Astrocyte (in vitro differentiated cells and primary cell): ENCODE measurements around the gene KY. TPM values are rescaled to one million over a fixed set of nuclear protein-coding genes. Genes with fewer than 3 reads are reported as not detected.
A peak's percentile ranks its signal among the peaks of the same experiment; 100 is the strongest.

Experiments
- DNase-seq: peaks from one replicate; pipeline ENCODE4 v3.0.0-alpha.2; 2010; ENCODE audit warnings: low read depth
- FAIRE-seq: peaks from 2 replicates; lab custom pipeline; 2011; peaks lifted over from hg19 to GRCh38; lab: Jason Lieb, UNC
- H2AFZ ChIP-seq: 2 replicates; pipeline ENCODE4 v1.6.0; 2012; ENCODE audit warnings: low read depth, low read length, inconsistent platforms
- H3K27ac ChIP-seq: 2 replicates; pipeline ENCODE4 v1.5.1; 2011; ENCODE audit warnings: low read depth, low read length, inconsistent platforms
- H3K27me3 ChIP-seq: 2 replicates; pipeline ENCODE4 v1.6.0; 2011; ENCODE audit warnings: low read length, inconsistent platforms; ENCODE audit not compliant: insufficient read depth
- H3K36me3 ChIP-seq: 2 replicates; pipeline ENCODE4 v1.5.1; 2011; ENCODE audit warnings: low read length, inconsistent platforms; ENCODE audit not compliant: insufficient read depth
- H3K4me1 ChIP-seq: 2 replicates; pipeline ENCODE4 v1.5.1; 2011; ENCODE audit warnings: low read length, inconsistent platforms; ENCODE audit not compliant: insufficient read depth
- H3K4me2 ChIP-seq: 2 replicates; pipeline ENCODE4 v1.6.0; 2012; ENCODE audit warnings: low read length, inconsistent platforms
- H3K4me3 ChIP-seq: 2 replicates; pipeline ENCODE4 v1.5.1; 2011; ENCODE audit warnings: low read depth, mild to moderate bottlenecking, low read length, inconsistent platforms; ENCODE audit not compliant: insufficient read depth
- H3K79me2 ChIP-seq: 2 replicates; pipeline ENCODE4 v1.6.0; 2012; ENCODE audit warnings: mild to moderate bottlenecking, low read length, inconsistent platforms; ENCODE audit not compliant: insufficient read depth
- H3K9ac ChIP-seq: 2 replicates; pipeline ENCODE4 v1.6.0; 2012; ENCODE audit warnings: mild to moderate bottlenecking, low read length, inconsistent platforms
- H3K9me3 ChIP-seq: 2 replicates; pipeline ENCODE4 v1.5.1; 2012; ENCODE audit warnings: low read depth, mild to moderate bottlenecking, low read length, inconsistent platforms; ENCODE audit not compliant: insufficient read depth
- H4K20me1 ChIP-seq: 2 replicates; pipeline ENCODE4 v1.6.0; 2012; ENCODE audit warnings: low read length, inconsistent platforms; ENCODE audit not compliant: insufficient read depth
- H3K27ac Mint-ChIP-seq: one replicate; pipeline ENCODE4 v1.8.0; 2021; ENCODE audit warnings: mild to moderate bottlenecking, mixed read lengths; ENCODE audit not compliant: unreplicated experiment
- H3K27me3 Mint-ChIP-seq: one replicate; pipeline ENCODE4 v1.8.0; 2021; ENCODE audit warnings: low read depth, mixed read lengths; ENCODE audit not compliant: unreplicated experiment
- H3K36me3 Mint-ChIP-seq: one replicate; pipeline ENCODE4 v1.8.0; 2021; ENCODE audit warnings: low read depth, mixed read lengths; ENCODE audit not compliant: unreplicated experiment
- H3K4me1 Mint-ChIP-seq: one replicate; pipeline ENCODE4 v1.8.0; 2021; ENCODE audit warnings: low read depth, mixed read lengths; ENCODE audit not compliant: unreplicated experiment
- H3K4me3 Mint-ChIP-seq: one replicate; pipeline ENCODE4 v1.8.0; 2021; ENCODE audit warnings: mild to moderate bottlenecking, moderate library complexity, mixed read lengths; ENCODE audit not compliant: unreplicated experiment
- H3K9me3 Mint-ChIP-seq: one replicate; pipeline ENCODE4 v1.8.0; 2021; ENCODE audit warnings: mild to moderate bottlenecking, mixed read lengths; ENCODE audit not compliant: unreplicated experiment
- EZH2 ChIP-seq: IDR thresholded peaks from 2 replicates; pipeline ENCODE4 v1.6.1; 2012; ENCODE audit warnings: mild to moderate bottlenecking, low read length, inconsistent platforms; ENCODE audit not compliant: insufficient read depth
- total RNA-seq: library from RNA; stranded (reverse); gene quantifications from 2 replicates; pipeline ENCODE4 v1.2.1, GENCODE V29; 2021
- TF ChIP-seq, protein P1 (sequence below): IDR thresholded peaks from 2 replicates; pipeline ENCODE4 v1.5.1; 2011; ENCODE audit warnings: low read depth, mild to moderate bottlenecking, inconsistent platforms, low read length, moderate library complexity; ENCODE audit not compliant: insufficient read depth

The KY gene
- total RNA-seq, 1 donor from 2014 or later, result 0.11 TPM

DNA sequence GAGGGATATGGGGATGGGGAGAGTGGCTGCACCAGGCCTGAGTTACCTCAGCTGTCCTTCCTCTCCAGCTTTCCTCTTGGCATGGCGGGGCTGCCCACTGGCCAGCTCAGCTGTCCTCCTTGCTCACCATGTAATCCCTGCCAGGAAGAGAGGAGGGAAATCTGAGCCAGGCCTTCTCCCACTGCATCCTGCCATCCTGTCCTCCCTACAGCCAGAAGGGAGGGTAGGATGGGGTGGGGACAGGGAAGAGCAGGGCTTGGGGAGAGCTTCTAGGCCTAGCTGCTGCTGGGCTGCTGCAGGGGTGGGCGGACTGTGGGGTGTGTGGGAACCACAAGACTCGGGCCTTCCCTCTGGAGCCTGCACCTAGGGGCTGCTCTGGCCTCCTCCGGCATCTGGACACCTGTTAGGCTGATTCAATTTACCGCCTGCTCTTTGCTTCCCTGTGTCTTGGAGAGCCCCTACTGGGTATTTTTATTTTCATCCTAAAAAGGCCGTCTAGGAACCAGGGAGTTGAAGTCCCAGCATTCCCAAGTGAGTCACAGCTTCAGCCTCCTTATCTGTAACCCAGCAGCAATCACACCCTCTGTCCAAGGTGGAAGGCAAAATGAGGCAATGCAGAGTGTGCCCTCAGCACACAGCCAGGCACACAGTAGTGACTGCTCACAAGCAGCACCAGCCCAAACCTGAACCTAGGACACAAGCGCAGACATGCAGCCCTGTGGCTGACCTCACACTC, 13.1 kb upstream of the KY start:
- Mint-ChIP-seq H3K36me3 (peaks cover 1% of the 10 kb centered on the region), H3K4me3 (no peak overlapping the region), H3K9me3 (peaks cover 7% of the 10 kb centered on the region), H3K4me1 (peaks cover 8% of the 10 kb centered on the region), H3K27me3 (peaks cover 18% of the 10 kb centered on the region), H3K27ac (peak overlapping the region; percentile 56)
- Histone ChIP-seq H3K4me1 (peaks cover 3% of the 10 kb centered on the region), H3K27me3 (no peaks in the 10 kb centered on the region), H3K9me3 (no peaks in the 10 kb centered on the region), H3K79me2 (no peaks in the 10 kb centered on the region), H3K4me3 (no peak overlapping the region), H3K36me3 (no peaks in the 10 kb centered on the region), H3K4me2 (no peak overlapping the region), H2AFZ (no peak overlapping the region), H3K27ac (no peak overlapping the region), H3K9ac (no peak overlapping the region), H4K20me1 (no peaks in the 10 kb centered on the region)
- no peak for TF ChIP-seq EZH2
- TF ChIP-seq, protein P1, sequence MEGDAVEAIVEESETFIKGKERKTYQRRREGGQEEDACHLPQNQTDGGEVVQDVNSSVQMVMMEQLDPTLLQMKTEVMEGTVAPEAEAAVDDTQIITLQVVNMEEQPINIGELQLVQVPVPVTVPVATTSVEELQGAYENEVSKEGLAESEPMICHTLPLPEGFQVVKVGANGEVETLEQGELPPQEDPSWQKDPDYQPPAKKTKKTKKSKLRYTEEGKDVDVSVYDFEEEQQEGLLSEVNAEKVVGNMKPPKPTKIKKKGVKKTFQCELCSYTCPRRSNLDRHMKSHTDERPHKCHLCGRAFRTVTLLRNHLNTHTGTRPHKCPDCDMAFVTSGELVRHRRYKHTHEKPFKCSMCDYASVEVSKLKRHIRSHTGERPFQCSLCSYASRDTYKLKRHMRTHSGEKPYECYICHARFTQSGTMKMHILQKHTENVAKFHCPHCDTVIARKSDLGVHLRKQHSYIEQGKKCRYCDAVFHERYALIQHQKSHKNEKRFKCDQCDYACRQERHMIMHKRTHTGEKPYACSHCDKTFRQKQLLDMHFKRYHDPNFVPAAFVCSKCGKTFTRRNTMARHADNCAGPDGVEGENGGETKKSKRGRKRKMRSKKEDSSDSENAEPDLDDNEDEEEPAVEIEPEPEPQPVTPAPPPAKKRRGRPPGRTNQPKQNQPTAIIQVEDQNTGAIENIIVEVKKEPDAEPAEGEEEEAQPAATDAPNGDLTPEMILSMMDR, result no peak
- DNase-seq (peak; percentile 47), FAIRE-seq (no peak)

DNA sequence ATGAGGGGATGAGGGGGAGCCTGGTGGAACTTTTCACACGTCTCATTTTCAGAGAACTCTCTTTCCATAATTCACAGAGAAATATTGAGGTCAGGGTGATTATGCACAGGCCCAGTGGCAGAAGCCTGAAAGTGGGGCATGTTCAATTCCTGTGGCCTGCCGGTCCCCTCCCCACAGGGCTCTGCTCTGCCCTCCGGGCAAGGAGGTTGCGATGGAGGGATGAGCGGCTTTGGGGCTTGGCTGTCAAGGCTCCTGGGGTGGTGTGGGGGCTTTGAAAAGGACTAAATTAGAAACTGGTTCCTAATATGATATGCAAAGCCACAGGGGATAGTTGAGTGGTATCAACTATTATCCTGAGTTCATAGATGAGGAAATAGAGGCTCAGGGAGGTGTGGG, 9.2 kb upstream of the KY start:
- DNase-seq (no peak), FAIRE-seq (no peak)
- no peak overlapping the region for H3K4me2 ChIP-seq
- H3K27ac ChIP-seq, result no peak overlapping the region
- H3K27ac Mint-ChIP-seq, result no peak overlapping the region
- H3K9ac ChIP-seq, result no peak overlapping the region
- H3K4me3 ChIP-seq, result no peak overlapping the region
- no peak overlapping the region for H2AFZ ChIP-seq
- H3K79me2 ChIP-seq, result no peaks in the 10 kb centered on the region
- peaks cover 4% of the 10 kb centered on the region for H3K36me3 Mint-ChIP-seq
- no peaks in the 10 kb centered on the region for H3K27me3 ChIP-seq
- H3K9me3 Mint-ChIP-seq, result peaks cover 11% of the 10 kb centered on the region
- no peaks in the 10 kb centered on the region for H4K20me1 ChIP-seq
- H3K4me1 Mint-ChIP-seq, result peaks cover 8% of the 10 kb centered on the region
- H3K36me3 ChIP-seq, result no peaks in the 10 kb centered on the region
- peaks cover 3% of the 10 kb centered on the region for H3K4me1 ChIP-seq
- H3K4me3 Mint-ChIP-seq, result no peak overlapping the region
- peaks cover 31% of the 10 kb centered on the region for H3K27me3 Mint-ChIP-seq
- TF ChIP-seq, protein P1, result no peak
- TF ChIP-seq EZH2, result no peak
- H3K9me3 ChIP-seq, result no peaks in the 10 kb centered on the region

DNA sequence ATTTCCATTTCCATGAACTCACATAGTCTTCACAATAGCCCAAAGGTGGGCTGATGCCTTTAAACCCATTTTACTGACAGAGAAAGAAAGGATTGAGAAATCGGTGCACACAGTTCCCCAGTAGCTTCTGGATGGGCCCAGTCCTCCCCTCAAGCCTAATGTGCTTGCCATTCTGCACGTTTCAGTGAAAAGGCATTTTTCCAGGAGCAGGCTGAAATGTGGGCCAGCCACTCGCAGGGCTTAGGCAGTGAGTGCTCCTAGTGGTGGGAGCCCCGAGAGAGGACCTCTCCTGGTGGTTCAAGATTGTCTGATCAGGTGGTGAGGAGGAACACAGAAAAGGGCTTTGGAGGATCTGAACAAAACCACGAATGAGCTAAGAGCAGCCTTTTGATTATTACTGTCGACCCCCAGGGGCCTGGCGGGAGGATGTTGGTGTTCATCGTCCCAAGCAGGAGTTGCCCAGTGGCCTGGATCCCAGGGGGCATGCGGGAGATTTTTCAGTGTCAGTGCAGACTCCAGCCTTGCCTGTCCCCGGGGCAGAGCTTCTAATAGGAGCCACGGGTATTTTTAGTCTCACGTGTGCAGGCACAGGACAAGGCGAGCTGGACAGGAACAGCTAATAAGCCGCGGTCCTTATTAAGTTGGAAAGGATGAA, 8.7 kb upstream of the KY start:
- H3K36me3 ChIP-seq, result no peaks in the 10 kb centered on the region
- no peaks in the 10 kb centered on the region for H3K27me3 ChIP-seq
- DNase-seq (no peak), FAIRE-seq (no peak)
- H3K4me1 ChIP-seq, result peaks cover 3% of the 10 kb centered on the region
- H3K27ac ChIP-seq, result no peak overlapping the region
- Mint-ChIP-seq H3K4me1 (peaks cover 8% of the 10 kb centered on the region), H3K36me3 (peaks cover 4% of the 10 kb centered on the region), H3K9me3 (peaks cover 11% of the 10 kb centered on the region), H3K27me3 (peaks cover 36% of the 10 kb centered on the region), H3K27ac (no peak overlapping the region), H3K4me3 (no peak overlapping the region)
- no peak overlapping the region for H2AFZ ChIP-seq
- no peak overlapping the region for H3K9ac ChIP-seq
- TF ChIP-seq EZH2, result no peak
- TF ChIP-seq, protein P1, result no peak
- no peaks in the 10 kb centered on the region for H4K20me1 ChIP-seq
- no peak overlapping the region for H3K4me3 ChIP-seq
- no peak overlapping the region for H3K4me2 ChIP-seq
- no peaks in the 10 kb centered on the region for H3K79me2 ChIP-seq
- no peaks in the 10 kb centered on the region for H3K9me3 ChIP-seq
